HG02938 (cell line): Measurements from ENCODE around the gene PODN.

Source experiments
- ATAC-seq: cut with Tn5 transposase; IDR thresholded peaks from one replicate; pipeline ENCODE4 v1.9.1; 2021; ENCODE audit warnings: mild to moderate bottlenecking, moderate library complexity; ENCODE audit not compliant: unreplicated experiment

Gene PODN

DNA sequence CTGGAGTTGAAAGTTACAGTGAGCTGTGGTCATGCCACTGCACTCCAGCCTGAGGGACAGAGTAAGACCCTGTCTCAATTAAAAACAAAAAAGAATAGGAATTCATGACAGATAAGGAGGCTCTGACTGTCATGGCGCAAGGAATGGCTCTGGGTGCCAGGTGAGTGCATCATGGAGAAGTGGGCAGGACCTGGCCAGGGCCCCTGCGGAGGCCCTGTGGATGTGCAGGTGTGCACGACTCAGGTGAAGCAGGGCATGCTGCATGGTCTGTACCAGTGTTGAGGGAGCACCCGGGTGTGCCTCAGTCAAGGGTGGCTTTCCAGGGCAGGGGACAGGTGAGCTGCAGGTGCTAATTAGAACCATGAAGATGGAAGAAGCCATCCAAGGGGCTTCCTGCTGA, 66.4 kb downstream of the PODN start:
- ATAC-seq, result no peak

DNA sequence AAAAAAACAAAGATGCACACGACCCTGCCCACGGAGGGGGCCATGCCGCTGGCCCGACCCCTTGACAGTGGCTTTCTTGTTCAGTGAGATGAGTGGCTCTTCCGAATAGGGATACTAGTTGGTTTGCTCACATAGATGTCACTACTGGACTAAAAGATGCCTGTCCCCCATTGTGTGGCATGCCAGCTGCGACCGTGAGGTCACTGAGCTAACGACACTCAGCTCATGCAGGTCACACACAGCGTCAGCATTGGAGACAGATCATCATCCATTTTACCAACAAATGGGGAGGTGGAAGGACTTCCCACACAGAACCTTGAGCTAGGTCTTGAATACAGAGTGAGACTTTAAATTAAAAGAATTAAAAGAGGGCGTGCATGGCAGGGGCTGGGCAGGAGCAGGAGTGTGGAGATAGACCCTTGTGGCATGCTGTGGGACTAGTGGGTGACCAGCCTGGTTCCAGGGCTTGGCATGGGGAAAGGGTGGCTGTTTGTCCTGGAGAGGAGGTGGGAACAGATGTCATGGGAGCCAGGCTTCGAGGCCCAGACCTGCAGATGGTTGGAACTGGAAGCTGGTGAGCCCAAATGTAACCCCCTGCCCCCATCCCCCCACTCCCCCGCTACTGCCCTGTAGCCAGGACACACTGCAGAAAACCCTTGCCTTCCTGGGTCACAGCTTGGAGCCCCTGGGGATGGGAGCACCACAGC, 68.0 kb downstream of the PODN start:
- ATAC-seq, result no peak

GRCh38 chr1:53130598-53130877, 68.5 kb downstream of the PODN start:
- ATAC-seq, result no peak

DNA sequence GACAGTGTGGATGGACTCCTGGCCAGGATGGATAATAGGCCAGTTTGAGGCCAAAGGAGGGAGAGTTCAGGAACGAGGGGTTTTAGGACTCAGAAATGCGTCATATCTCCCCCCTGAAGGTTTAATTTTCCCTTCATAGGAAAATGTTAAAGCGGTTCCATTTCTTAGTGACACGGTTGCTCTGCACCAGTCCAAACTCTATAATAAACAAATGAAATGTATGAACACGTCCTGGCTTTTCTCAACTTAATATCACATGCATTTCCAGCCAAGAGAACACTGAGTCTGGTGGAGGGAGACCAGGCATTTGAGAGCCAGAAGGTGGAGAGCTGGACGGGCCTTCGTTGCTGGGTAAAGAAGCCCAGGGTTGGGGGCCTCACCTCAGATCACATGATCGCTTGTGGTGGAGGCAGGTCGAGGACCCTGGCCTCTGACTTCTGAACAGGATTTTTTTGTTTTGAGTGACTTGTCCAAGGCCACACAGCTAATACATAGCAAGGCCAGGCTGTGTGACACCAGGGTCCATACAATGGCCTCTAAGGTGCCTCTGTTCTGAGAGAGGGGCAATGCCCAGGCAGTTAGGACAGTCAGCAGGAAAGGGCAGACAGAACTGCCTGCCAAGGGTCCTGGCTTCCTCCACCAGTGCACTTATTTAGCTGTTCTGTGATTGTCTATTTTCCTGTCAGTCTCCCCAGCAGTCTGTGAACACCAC, 69.0 kb downstream of the PODN start:
- no peak for ATAC-seq

GRCh38 chr1:53131590-53131938, 69.6 kb downstream of the PODN start:
- no peak for ATAC-seq

DNA sequence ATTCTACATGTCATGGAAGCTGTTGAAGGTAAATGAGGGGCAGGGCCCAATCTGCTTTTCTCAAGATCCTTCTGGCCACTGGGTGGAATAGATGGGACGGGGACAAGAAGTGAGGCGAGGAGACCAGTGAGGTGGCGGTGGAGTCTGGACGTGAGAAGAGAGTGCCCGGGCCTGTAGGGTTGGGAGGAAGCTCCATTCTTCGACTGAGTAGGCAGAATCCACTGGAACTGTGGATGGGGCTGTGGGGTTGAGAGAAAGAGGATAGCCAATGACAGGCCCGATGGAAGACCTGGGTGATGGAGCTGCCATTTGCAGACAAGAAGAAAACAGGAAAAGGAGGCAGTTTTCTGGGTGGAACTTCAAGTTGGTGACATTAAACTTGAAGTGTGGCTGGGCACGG, 70.2 kb downstream of the PODN start:
- ATAC-seq, result no peak

- ATAC-seq, result no peak
Observed at GRCh38 chr1:53133261-53134041, 71.4 kb downstream of the PODN start.

DNA sequence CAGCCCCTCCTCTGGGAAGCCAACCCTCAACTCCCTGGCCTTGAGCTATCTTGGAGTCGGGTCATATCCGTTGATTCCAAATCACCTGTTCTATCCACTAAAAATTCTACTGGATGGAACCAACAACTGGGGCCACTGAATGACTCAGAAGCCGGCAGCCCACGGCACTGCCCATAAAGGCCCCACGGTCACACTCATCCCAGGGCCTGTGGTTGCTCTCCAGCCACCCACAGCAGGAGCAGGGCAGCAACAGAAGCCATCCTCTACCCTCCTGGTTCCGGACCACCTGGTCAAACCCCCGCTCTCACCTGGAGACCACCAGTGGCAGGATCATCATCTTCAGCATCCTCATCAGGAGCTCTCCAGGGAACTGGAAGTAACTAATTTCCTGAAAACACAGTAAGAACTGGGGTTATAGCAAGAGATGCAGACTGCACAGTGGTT, 72.1 kb downstream of the PODN start:
- no peak for ATAC-seq
